Mucosa of descending colon (tissue), 3 donors: Measurements from ENCODE around the gene ATP11B. TPM values are rescaled to one million over a fixed set of nuclear protein-coding genes. Genes with fewer than 3 reads are reported as not detected.

ENCODE experiments used
- ATAC-seq: fragments of 200-7000 bp; cut with Tn5 transposase; one replicate; pipeline ENCODE4 v1.9.1; 2020; ENCODE audit warnings: mild to moderate bottlenecking, moderate library complexity
- DNase-seq, 3 donors: peaks; one replicate each; pipeline ENCODE4 v3.0.0-alpha.2; 2020
- H3K36me3 ChIP-seq: fragments of 200-600 bp; one replicate; pipeline ENCODE4 v1.8.0; 2021; ENCODE audit warnings: low read depth, mild to moderate bottlenecking
- H3K4me1 ChIP-seq: fragments of 200-600 bp; one replicate; pipeline ENCODE4 v1.8.0; 2021; ENCODE audit warnings: low read depth, mild to moderate bottlenecking
- H3K4me3 ChIP-seq: fragments of 200-600 bp; one replicate; pipeline ENCODE4 v1.8.0; 2021; ENCODE audit warnings: mild to moderate bottlenecking
- H3K9me3 ChIP-seq: fragments of 200-600 bp; one replicate; pipeline ENCODE4 v1.8.0; 2021; ENCODE audit warnings: mild to moderate bottlenecking
- intact Hi-C, 2 donors: fragments of 100-400 bp; cut with DNase I in 1 of 2; cut with micrococcal nuclease in 1 of 2; formaldehyde crosslinking; loops; one replicate each; pipeline versions ENCODE4 v1.11.0 to v1.11.1; 2022; cut with DNase I, micrococcal nuclease
- total RNA-seq, 3 donors: library from RNA; stranded (reverse); fragmentation: NEBNext Ultra II Directional in 2 of 3; extraction: Animal tissue kit (Norgen Biotek cat#: 25700) in 2 of 3; gene quantifications; one replicate each; pipeline versions ENCODE4 v1.2.1 to v1.2.4, GENCODE V29; 2021 to 2023
- TF ChIP-seq, protein P1 (sequence below): fragments of 200-600 bp; IDR thresholded peaks from one replicate; pipeline ENCODE4 v1.8.0; 2022; ENCODE audit warnings: antibody characterized with exemption, mild to moderate bottlenecking
- donor health status: DM: no; HTN: no; CAD: no; lungs with moderate emphysema.
- donor health status: DM: no; HTN: no; CAD: no.
- donor health status: DM: no; HTN: yes; CAD: no.

The ATP11B gene
- total RNA-seq, 3 donors from 2014 or later = 100 to 107 (median 102) TPM

DNA sequence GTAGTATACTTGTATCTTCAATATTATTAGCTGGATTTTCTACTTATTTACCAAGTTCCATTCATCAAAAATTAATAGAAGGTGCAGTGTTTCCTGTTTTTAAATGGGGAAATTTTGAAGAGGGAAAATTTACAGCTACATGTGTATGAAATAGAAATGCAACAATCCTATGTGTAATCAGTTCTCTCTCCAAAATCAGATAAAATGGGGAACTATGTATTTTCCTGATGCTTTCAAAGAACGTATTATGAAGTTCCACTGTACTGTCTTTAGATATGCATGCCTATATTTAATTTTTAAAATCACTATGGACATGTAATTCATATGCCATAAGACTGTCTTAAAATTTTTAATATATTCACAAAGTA, 143.6 kb downstream of the ATP11B start:
- Histone ChIP-seq H3K4me1 (no peaks in the 10 kb centered on the region), H3K9me3 (peaks cover 8% of the 10 kb centered on the region), H3K36me3 (no peaks in the 10 kb centered on the region), H3K4me3 (no peak overlapping the region)
- TF ChIP-seq, protein P1, sequence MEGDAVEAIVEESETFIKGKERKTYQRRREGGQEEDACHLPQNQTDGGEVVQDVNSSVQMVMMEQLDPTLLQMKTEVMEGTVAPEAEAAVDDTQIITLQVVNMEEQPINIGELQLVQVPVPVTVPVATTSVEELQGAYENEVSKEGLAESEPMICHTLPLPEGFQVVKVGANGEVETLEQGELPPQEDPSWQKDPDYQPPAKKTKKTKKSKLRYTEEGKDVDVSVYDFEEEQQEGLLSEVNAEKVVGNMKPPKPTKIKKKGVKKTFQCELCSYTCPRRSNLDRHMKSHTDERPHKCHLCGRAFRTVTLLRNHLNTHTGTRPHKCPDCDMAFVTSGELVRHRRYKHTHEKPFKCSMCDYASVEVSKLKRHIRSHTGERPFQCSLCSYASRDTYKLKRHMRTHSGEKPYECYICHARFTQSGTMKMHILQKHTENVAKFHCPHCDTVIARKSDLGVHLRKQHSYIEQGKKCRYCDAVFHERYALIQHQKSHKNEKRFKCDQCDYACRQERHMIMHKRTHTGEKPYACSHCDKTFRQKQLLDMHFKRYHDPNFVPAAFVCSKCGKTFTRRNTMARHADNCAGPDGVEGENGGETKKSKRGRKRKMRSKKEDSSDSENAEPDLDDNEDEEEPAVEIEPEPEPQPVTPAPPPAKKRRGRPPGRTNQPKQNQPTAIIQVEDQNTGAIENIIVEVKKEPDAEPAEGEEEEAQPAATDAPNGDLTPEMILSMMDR = no peak
- intact Hi-C loops = no loop called here
- ATAC-seq (no peak), DNase-seq (no peak)

DNA sequence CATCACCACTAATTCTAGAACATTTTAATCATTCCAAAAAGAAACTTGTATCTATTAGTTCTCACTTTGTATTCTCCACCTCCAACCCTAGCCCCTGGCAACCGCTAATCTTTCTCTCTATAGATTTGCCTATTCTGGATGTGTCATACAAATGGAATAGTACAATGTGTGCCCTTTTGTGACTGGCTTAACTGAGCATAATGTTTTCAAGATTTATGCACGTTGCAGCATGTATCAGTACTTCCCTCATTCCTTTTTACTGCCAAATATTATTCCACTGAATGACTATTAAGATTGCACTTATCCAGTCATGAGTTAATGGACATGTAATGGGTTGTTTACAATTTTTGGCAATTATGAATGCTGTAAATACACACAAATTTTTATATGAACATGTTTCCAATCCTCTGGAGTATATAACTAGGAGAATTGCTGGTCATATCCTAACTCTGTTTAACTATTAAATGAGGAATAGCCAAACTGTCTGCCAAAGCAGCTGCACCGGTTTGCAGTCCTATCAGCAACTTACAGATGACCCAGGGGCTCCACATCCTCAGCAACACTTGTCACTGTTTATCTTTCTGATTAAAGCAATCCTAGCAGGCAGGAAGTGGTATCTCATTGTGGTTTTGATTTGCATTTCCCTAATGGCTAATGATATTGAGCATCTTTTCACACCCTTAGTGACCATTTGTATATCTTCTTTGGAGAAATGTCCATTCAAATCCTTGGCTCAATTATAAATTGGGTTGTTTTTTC, 144.2 kb downstream of the ATP11B start:
- DNase-seq (no peak), ATAC-seq (no peak)
- Histone ChIP-seq H3K36me3 (no peaks in the 10 kb centered on the region), H3K9me3 (peaks cover 6% of the 10 kb centered on the region), H3K4me3 (no peak overlapping the region), H3K4me1 (no peaks in the 10 kb centered on the region)
- TF ChIP-seq, protein P1 = no peak
- intact Hi-C loops = no loop called here

DNA sequence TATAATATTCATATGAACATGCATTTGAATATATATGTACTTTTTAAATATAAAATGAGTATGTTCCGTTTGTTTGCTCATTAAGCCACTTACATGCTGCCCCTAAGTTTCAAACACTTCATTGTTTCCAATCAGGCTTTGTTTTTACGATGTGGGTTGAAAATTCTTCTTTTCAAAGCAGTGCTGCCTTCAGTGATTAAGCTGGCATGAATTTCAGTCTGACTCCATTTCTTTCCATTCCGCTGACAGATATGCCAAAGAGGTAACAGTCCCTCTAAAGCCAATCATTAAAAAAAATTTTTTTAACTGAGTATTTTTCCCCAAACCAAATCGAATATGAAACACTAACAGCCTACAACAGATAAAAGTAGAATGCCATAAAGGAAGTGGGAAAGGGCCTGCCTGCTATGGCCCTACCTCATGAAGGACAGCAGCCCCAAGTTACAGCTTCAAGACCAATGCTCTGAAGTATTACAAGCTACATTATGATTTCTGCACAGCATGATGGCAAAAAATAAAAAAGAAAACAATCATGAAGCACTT, 147.0 kb downstream of the ATP11B start:
- Histone ChIP-seq H3K36me3 (peaks cover 5% of the 10 kb centered on the region), H3K9me3 (no peaks in the 10 kb centered on the region), H3K4me1 (no peaks in the 10 kb centered on the region), H3K4me3 (no peak overlapping the region)
- TF ChIP-seq, protein P1 = no peak
- ATAC-seq (no peak), DNase-seq (no peak)
- intact Hi-C loops = no loop called here

DNA sequence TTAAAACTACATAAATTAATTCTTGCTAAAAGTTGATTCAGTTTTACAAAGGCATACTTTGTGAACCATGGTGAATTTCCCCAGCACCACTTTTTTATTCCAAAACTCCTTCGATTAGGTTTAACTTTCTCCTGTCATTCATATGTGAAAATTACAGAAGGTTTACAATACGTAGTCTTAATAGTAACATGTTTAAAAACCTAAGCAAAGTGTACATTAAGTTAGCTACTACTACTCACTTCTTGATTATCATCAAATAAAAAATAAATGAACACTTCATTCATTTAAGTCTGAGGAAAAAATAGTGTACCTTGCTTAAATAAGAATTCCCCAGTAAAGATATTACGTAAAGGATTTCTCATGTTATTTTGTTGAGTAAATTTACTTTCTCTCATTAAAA, 148.4 kb downstream of the ATP11B start:
- H3K4me1 ChIP-seq = no peaks in the 10 kb centered on the region
- no peak overlapping the region for H3K4me3 ChIP-seq
- H3K9me3 ChIP-seq = no peaks in the 10 kb centered on the region
- intact Hi-C loops = no loop called here
- DNase-seq = no peak
- TF ChIP-seq, protein P1 = no peak
- H3K36me3 ChIP-seq = peaks cover 5% of the 10 kb centered on the region
- no peak for ATAC-seq

DNA sequence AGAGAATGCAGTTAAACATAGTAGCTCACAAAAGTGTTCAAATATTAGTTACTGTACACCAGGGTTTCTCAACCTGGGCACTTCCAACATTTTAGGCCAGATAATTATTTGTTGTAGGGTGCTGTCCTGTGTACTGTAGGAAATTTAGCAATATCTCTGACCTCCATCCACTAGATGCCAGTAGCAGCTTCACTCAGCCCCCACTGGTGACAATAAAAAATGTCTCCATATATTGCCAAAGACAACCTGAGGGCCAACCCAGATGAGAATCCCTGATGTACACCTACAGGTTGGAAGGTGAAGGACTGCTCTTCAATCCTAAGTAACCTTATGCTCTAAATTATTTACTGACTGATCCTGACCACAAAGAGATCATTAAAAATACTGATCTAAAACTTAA, 154.6 kb downstream of the ATP11B start:
- Histone ChIP-seq H3K4me3 (no peak overlapping the region), H3K9me3 (no peaks in the 10 kb centered on the region), H3K4me1 (no peaks in the 10 kb centered on the region), H3K36me3 (peaks cover 5% of the 10 kb centered on the region)
- no peak for DNase-seq
- TF ChIP-seq, protein P1 = no peak
- peak; percentile 43 for ATAC-seq
- intact Hi-C loops = no loop called here
